Left kidney (tissue), 2 donors: ENCODE results near the gene NCEH1. TPM values are rescaled to one million over a fixed set of nuclear protein-coding genes. Genes with fewer than 3 reads are reported as not detected.
A peak's percentile ranks its signal among the peaks of the same experiment; 100 is the strongest.
"Not testable (repeated sequence)": the region's sequence is repeated elsewhere in the genome, so short reads cannot be mapped to it uniquely, and the experiment has no call there.

Source experiments
- DNase-seq: peaks from one replicate; pipeline ENCODE4 v3.0.0-alpha.2; 2013
- polyA plus RNA-seq: library from polyadenylated mRNA; unstranded; fragments of 120-200 nt; gene quantifications from one replicate; pipeline ENCODE4 v1.2.1, GENCODE V29; 2013; ENCODE audit not compliant: insufficient read length

Gene NCEH1
- polyA plus RNA-seq, 1 donor, result 5.3 TPM

DNA sequence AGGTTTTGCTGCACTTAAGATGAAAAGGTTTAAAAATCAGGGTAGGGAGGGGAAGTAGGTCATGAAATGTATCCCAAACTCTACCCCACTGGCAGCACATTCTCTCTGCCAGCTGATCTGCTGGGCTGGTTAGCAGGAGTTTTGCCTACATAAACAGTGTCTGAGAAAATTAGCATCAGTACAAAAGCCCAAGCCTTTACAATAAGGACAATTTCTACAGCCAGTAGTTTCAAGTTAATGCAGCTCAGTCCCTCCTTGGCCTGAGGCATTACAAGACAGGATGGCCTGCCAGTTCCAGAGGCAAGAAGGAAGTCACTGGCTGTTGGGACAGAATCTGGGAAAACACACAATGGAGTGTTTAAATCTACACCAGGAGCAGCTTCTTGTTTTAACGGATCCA is 32.8 kb downstream of the NCEH1 start:
- peak; percentile 17 for DNase-seq

DNA sequence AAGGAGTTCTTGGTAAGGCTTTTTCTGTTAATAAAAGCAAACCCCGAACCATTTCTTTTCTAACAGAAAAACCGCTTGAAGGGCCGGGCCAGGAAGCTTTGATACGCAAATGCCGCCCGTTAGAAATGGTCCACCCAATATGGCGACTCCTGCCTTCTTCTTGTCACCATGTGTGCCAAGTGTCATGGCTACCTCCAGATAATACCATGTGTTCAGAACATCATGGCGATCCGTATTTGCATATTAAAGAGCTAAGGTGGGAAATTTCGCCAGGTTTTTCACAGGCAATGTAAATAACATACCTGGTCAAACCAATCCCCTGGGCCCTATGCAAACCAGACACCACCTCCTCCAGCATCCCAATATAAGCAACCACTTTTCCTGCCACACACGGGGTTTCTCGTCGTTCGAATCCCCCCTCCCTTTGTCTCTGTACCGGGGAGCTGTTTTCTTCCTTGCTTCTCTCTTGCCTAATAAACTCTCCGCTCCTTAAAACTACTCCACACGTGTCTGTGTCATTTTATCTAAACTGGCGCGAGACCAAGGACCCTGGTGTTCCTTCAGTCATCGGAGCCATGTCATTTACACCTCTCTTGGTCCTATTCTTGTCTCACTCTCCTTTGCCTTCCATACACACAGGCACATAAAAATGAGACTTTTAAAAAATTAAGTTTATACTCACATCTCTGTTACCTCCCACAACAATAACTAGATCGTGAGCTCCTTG is 34.5 kb downstream of the NCEH1 start:
- DNase-seq, result no peak

DNA sequence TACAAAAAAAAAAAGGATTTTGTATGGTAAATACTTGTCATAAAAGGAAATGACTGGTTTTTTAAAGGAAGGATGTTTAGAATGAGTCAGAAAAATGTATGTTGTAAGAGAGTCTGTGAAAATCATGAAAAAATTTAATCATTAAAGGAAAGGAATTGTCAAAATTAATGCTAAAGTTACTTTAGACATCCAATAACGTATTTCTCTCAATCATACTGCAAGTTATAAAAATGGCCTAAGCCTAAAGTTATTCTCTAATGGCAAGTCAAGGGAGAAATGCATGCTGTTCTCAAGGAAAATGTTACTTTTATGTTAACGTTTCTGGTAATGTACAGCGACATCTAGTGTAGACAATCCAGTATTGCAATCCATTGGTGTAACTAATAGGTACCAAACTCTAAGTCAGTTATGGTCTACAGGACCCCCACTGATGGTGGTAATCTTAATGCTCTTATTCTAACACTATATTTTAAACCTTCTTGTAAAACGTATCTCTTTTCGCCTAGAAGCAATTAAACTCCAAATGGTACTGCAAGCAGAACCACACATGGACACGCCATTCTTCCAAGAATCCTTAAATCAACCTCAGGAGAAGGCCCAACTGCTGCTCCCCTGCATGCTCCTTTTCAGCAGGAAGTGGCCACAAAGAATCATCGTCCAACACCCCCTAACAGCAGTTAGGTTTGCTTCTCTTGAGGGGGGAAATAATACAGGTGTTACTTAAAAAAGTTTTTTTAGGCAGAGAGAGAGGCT is 35.2 kb downstream of the NCEH1 start:
- DNase-seq, result peak; percentile 47

DNA sequence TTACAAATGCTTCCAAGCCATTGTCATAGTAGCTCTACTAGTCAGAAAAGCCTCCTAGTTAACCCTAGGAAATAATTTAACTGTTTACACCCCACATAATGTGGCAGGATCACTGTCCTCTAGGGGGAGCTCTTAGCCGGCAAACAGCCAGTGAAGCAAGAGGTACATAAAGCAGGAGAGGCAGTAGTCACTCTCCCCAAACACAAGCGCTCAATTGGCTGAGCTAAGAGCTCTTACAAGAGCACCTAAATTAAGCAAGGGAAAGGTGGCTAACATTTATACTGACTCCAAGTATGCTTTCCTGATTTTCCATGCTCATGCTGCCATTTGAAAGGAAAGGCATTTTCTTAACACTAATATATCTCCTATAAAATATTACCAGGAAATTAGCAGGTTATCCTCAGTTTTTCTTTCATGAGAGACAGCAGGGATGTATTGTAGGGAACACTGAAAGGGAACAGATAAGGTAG is 37.6 kb downstream of the NCEH1 start:
- DNase-seq, result no peak

DNA sequence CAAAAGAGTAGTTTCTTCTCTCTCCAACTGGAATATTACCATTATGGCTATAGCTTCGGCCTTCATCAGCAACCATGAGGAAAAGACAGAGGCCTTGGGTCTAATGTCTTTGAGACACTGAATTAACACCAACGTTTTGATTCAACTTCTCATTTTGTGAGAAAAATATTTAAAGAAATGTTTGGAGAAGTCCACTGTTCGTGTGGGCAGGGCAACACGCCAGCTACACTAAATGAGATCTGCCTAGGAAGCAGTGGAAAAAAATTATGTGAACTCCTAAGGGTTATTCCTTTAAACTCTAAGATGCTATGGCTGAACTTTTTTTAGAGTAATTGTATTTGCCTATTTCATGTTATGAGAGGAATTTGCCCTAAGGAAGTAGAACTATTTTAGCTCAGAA is 41.8 kb downstream of the NCEH1 start:
- no peak for DNase-seq

DNA sequence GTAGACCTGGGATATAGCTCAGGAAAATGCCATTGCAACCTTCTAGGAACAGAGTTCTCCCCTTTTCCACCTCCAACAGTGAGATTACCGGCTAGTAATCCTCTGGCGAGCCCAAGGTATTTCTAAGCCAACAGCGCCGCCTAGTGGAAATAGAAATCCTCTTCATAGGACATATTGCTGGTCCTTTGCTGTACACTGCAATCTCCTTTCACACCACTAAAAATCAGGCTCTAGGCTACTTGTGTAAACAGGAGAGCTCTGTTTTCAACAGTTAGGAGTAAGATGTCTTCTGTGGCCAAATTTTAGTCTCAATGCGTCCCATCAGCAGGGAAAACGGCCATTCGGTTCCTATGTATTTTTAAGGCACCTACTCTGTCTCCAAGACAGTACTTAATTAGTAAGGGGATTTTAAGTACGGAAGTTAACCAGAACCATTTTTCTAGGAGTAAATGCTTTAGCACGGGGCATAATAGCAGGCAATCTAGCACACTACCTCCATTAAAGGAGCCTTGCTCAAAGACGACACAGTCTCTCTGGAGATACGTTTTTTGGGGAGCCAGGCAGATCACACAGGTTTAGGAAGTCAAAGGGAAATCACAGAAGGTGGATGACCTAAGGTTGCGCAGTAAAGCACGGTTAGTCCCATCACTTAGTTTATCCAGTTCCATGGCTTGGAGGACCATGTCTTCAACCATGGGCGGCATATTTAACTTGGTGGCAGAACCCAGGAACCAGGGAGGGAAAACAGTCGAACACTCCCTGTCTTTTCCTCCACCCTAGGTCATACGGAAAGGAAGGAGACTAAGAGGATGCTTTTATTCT is 43.8 kb downstream of the NCEH1 start:
- DNase-seq, result peak; percentile 73

DNA sequence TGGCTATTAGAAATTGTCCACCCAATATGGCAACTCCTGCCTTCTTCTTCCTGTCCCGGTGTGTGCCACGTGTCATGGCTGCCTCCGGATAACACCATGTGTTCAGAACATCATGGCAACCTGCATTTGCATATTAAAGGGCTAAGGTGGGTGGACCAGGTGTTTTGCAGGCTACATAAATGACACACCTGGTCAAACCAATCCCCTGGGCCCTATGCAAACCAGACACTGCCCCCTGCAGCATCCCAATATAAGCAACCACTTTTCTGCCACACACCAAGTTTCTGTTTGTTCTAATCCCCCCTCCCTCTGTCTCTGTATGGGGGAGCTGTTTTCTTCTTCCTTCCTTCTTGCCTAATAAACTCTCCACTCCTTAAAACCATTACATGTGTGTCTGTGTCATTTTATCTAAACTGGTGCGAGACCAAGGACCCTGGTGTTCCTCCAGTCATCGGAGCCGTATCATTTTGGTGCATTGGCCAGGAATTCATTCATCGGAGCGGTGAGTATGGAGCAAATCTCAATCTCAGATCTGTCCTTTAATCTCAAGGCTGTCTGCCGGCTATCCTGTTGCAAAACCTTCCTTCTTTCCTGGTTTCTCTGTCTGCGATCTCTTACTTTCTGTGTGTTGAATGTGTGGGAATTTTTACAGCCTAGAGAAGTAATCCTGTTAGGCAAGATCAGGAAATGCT is 44.5 kb downstream of the NCEH1 start:
- no peak for DNase-seq

DNA sequence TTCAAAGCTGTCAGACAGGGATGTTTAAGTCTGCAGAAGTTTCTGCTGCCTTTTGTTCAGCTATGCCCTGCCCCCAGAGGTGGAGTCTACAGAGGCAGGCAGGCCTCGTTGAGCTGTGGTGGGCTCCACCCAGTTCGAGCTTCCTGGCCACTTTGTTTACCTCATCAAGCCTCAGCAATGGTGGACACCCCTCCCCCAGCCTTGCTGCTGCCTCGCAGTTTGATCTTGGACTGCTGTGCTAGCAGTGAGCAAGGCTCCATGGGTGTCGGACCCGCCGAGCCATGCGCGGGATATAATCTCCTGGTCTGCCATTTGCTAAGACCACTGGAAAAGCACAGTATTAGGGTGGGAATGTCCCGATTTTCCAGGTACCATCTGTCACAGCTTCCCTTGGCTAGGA is 45.4 kb downstream of the NCEH1 start:
- DNase-seq, result not testable (repeated sequence)

DNA sequence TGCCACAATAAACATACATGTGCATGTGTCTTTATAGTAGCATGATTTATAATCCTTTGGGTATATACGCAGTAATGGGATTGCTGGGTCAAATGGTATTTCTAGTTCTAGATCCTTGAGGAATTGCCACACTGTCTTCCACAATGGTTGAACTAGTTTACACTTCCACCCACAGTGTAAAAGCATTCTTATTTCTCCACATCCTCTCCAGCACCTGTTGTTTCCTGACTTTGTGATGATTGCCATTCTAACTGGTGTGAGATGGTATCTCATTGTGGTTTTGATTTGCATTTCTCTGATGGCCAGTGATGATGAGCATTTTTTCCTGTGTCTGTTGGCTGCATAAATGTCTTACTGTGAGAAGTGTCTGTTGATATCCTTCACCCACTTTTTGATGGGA is 50.4 kb downstream of the NCEH1 start:
- not testable (repeated sequence) for DNase-seq

DNA sequence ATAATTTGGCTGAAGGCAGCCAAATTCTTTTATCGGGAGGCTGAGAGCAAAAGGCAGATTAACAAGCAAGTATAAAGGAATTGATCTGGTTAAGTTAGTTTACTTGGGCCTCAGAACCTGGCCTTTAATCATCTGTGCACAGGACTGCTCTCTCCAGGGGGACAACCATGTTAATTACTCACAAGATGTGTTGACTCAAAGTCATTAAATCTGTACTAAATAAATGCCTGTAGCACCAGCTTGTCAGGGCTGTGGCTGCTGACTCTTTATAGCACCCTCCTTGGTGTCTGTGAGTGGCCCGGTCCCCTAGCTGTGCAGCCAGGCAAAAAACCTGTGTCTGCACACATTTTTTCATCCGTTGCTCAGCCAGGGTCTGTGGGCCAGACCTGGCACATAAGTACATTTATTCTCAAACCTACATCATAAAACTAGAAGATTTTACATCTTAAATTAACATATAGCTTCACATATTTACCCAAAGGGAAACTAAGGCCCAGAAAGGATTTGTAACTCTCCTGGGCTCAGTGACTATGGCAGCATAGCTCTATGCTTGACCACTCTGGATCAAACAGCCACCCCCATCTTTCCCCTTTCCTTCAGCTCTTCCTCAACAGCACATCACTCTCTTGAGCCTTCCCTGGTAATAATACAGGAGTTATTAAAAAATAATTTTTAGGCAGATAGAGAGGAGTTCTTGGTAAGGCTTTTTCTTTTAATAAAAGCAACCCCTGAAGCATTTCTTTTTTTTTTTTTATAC is 51.4 kb downstream of the NCEH1 start:
- no peak for DNase-seq

DNA sequence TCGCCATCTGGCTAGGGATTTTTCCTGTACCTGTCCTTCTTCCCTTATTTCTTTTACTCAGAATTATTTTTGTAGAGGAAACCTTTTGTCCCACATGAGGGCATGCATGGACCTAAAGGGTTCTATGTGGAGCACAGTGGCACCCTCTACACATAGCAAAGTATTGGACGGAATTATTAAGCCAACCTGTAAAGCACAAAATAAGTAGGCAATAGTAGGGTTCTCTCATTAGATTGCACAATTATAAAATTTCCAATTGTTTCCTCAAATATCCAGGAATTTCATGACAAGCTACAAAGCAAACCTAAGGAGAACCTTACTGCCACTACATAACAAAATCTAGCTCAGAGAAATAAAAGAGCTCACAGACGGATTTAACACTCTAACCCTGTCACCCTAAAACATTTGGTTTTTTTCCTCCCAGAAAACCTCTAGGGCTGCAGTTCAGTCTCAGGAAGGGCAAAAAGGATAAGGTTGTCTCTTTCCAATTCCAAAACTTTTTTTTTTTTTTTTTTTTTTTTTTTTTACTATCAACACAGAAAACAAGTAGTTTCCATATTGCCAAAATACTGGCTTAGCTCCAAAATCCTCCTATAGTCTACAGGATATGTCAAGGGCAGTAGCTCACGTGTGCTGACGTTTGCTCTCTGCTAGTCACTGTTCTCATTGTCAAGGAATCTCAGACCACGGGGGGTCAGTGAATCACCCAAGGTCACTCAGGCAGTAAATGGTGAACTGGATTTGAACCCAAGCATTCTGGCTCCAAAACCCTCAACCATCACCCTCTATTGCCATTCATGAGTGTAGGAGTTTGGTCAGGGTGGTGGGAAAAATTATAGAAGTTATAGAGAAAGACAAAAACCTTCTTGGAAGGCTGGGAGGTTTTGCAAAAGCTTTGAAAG is 52.3 kb downstream of the NCEH1 start:
- no peak for DNase-seq

DNA sequence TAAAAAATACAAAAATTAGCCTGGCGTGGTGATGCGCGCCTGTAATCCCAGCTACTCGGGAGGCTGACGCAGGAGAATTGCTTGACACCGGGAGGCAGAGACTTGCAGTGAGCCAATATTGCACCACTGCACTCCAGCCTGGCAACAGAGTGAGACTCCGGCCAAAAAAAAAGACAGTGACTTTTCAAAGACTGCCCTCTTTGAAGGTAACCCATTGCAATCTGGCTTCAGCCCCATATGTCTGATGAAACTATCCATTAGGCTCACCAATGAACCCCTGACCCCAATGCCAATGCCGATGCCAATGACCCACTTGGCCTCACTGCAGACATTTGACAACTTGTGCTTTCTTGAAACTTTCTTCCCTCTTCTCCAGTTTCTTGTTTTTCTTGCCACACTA is 54.3 kb downstream of the NCEH1 start:
- no peak for DNase-seq

DNA sequence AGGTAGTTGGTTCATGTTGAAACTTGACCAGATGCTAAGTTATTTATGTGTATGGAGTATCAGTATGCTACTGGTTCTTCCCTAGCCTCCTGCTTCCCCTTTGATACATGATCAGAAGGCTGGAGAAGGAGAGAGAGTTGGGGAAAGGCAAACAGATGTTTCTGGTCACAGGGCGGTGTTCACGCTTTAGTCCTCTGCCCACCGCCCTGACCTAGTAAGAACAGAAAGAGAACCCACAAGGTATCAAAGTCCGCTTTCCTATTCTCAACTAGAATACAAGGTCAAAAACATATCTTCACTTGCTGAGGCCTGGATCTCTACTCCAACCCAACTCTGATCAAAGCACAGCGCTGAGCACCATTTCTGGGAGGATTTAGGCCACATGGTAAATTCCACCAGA is 55.5 kb downstream of the NCEH1 start:
- no peak for DNase-seq

DNA sequence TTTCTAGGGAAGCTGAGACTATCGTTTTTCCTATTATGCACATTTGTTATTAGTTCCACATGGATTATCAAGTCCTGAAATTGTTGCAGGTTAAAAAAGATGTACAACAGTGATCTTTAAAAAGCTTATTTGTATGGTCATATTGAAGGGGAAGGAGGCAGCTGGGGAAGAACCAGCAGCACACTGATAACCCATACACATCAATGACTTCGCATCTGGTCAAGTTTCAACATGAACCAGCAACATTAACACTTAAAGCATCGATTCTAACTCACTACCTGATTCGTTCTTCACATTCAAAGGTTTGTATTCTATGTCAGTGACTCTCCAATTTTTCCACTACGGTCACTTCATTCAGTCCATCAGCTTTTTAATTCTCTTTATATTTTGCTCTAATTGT is 56.4 kb downstream of the NCEH1 start:
- DNase-seq, result no peak

DNA sequence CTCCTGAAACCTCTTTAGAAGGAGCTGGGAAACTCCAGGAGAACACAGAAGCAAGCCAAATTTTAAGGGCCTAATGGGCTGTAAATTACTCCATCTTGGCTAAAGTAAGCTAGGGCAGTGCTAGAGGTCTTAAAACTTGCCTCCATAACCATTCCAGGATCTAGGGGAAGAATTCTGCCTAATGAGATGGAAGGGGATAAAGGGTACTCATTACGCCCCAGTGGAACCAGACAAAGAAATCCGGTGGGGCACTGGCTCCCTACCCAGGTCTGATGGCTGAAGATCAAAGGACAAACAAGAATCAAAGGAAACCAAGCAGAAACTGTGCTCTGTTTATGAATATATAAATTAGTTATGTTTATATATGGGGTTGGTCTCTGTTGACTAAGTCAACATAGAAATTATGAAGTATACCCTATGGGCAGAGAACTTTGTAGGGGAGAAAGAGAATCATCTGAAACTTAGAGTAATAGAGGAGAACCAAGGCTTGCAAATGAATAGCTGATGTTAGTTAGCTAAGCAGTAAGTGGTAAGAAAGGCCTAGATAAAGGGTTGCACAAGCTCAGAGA is 57.8 kb downstream of the NCEH1 start:
- no peak for DNase-seq

DNA sequence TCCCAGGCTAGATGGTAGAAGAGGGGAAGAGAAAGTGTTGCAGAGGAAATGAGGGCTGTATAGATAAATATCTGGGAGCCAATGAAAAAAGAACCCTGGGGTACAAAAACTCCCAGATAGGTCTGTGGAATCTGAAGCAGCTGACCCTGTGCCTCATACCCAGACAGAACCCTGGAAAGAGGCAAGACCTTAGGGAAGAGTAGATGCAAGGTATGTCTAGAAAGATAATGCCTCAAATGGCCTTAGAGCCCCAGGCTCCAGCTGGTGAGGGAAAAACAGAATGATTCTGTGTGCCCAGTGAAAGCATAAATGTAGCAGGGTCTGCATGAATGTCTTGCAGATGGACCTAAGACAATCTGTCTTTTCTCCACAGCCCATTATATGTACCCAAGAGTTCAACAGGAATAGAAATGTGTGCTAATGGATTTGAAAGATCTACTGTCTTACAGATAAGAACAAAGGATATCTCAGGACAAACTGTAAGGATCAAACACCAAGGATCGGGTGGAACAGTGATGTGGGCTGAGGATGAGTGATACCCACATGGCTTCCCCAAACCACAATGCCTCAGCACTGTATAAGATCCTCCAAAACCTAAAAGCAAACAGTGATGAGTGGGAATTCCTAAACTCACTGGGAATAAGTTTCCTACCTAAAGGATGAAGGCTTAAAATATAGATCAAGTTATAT is 58.8 kb downstream of the NCEH1 start:
- DNase-seq, result no peak

DNA sequence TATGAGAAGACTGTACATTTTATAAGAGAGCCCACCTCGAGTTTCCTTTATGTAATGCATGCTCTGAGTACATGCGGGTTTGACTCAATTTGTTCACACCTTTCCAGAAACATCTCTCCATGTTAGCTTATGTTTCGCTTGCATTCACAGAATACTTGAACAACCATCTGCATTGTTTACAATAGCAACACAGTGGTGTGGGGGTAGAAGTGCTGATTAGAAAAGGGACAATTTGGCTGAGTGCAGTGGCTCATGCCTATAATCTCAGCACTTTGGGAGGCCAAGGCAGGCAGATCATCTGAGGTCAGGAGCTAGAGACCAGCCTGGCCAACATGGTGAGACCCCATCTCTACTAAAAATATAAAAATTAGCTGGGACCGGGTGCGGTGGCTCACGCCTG is 60.9 kb downstream of the NCEH1 start:
- no peak for DNase-seq

DNA sequence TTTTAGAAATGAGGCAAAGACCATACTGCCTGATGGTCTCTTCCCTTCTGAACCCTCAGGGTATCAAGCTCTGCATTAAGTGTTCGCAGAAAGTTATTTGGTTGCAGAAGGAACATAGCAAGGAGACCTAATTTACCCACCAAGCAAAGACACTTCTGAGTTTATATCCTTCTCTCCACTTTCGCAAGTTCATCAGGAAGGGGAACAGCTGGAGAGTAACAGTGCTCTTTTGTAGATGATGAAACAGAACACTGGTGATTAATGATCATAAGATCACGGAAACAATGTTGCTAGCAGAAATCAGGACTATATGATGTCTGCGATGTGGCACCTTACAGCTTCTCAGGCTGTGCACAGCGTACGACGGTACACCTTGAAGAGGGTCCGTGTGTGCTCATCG is 62.1 kb downstream of the NCEH1 start:
- no peak for DNase-seq

DNA sequence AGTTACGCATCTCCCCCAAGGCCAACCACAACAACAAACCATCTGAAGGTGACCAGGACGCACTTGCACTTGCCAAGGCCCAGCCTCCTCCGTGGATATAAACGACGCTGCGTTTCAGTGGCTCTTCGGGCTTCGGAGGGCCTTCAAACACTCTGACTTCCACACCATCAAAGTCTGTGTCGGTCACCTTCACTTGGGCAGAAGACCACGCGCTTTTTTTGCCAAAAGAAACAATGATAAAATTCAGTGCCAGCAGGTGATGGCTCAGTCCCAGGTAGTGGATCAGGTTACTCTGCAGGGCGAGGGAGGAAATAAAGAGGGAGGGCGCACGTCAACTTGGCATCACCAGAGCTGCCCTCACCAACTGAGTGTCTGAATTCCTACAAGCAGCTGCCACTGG is 63.0 kb downstream of the NCEH1 start:
- DNase-seq, result no peak
